NOMO-1 treated with DMSO at 0.1 percent for 48 hours (cell line): ENCODE data around the gene PPIL4.

Source experiments
- DNase-seq: peaks from one replicate; lab custom pipeline; 2025; ENCODE audit not compliant: unreplicated experiment; lab: John Stamatoyannopoulos, UW

Gene PPIL4

GRCh38 chr6:149484733-149485700 is 60.8 kb downstream of the PPIL4 start, which contains the start of gene ZC3H12D:
ZC3H12D (minus strand) TSS chr6:149485014; CDS start chr6:149474543, 10,471 bp downstream.
- peak; percentile 96 for DNase-seq

DNA sequence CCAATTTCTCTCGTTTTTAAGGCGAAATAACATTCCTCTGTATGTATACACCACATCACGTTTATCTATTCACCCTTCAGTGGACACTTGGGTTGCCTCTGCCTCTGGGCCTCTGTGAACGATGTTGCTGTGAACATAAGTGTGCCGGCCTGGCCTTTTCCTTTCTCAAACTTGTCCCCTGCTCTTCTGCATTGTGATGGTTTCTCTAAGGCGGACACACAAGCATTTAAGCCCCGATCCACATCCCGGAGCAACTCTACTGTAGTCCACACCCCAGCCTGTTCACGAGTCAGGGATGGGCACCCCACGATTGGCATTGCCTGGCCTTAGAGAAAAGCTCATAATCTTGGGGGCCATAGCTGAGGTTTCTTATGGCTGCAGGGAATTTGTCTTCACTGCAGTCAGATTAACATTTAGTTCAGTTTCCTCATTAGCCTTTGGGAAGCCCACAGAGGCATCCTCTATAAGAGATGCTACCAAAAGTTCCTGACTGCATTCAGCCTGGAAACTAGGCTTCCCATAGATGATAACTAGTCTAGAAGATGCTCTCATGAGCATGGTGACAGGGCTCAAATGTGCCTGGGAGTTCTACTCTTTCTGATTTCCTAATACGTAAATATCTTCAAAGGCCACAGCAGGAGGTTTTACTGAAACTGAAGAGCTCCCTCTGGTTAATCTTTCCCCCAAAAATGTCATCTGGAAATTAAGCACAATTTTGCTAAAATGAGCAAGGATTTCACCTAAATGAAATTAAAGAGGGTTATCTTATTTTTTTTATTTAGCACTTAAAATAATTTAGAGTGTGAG is 61.8 kb downstream of the PPIL4 start:
- no peak for DNase-seq

GRCh38 chr6:149483334-149483725 is 62.5 kb downstream of the PPIL4 start:
- DNase-seq: peak; percentile 85

GRCh38 chr6:149482545-149483333 is 63.1 kb downstream of the PPIL4 start:
- DNase-seq: peak; percentile 85

GRCh38 chr6:149480502-149481280 is 65.2 kb downstream of the PPIL4 start:
- DNase-seq: no peak

GRCh38 chr6:149478631-149479314 is 67.1 kb downstream of the PPIL4 start:
- no peak for DNase-seq

- DNase-seq: no peak
Observed at GRCh38 chr6:149477544-149477943, 68.3 kb downstream of the PPIL4 start.

DNA sequence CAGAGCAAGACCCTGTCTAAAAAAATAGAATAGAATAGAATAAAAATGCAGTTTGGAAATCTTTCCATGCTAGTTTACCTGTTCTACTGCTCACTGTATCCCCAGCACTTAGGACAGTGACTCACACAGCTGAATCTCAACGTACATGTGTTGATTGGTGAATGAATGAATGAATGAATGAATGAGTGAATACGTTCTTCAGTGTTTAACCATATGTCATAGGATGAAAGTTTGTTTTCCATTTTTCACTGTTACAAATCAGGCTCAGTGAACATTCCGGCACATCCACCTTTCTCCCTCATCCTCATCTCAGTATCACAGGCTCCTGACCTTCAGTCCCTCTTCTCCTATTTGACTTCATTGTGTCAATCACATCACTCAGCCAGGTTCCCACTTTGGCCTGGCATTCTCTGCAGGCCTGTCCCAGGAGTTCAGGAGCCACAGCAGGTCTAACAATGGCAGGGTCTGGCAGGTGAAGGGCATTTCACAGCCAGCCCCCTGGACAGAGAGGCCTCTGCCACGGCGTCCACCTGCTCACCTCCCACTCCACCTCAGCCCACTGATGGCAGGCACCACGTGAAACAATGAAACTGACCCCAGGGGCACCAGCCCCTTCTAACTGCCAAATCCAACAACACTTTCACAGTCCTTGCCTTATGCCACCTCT is 68.9 kb downstream of the PPIL4 start:
- no peak for DNase-seq

- no peak for DNase-seq
Observed at GRCh38 chr6:149474108-149474935, 71.5 kb downstream of the PPIL4 start.

GRCh38 chr6:149473080-149474052 is 72.5 kb downstream of the PPIL4 start:
- DNase-seq: no peak

DNA sequence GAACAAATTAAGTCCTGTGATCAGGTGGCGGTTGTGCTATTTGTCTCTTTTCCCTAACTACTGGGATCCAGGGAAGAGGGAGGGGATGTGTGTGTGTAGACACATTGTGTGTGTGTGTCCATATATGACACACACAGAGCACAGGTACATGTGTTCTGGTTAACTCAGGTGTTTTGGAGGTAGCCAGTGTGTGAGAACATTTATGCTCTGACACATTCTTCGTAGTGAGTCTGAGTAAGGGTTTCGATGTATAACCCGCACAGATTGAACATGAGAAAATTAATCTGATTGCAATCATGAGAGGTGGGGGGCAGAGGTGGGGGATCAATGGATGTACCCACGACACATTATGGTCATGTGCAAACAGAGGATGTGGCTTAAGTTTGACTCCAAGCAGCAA is 73.6 kb downstream of the PPIL4 start:
- no peak for DNase-seq

GRCh38 chr6:149471801-149472200 is 74.0 kb downstream of the PPIL4 start:
- no peak for DNase-seq

- no peak for DNase-seq
Observed at GRCh38 chr6:149470948-149471347, 74.9 kb downstream of the PPIL4 start.

GRCh38 chr6:149468179-149468578 is 77.7 kb downstream of the PPIL4 start:
- DNase-seq: no peak

DNA sequence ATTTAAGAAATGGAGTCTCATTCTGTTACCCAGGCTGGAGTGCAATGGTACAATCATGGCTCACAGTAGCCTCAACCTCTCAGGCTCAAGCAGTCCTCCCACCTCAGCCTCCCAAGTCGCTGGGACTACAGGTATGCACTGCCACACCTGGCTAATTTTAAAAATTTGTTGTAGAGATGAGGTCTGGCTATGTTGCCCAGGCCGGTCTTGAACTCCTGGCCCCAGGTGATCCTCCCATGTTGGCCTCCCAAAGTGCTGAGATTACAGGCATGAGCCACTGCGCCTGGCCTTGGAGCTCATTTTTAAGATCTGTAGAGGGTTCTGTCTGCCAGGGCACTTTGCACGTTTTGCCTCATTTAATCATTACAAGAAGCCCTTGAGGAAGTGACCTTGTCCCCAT is 78.6 kb downstream of the PPIL4 start:
- DNase-seq: no peak

DNA sequence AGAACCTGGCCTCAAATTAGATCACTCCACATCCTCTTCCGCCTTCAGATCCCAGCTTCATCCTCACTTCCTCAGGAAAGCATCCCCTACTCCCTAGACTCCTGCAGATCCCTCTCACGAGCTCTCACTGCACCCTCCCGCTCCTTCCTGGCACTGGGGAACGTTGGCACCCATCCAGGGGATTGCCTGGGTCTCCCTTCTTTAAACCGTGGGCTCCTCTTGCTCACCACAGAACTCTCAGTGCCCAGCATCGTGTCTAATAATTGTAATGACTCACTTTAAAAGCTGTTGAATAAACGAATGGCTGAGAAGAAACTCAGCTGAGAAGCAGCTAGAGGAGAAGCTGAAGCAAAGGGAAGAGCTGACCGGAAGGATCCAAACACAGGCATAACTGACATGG is 81.4 kb downstream of the PPIL4 start:
- DNase-seq: no peak

DNA sequence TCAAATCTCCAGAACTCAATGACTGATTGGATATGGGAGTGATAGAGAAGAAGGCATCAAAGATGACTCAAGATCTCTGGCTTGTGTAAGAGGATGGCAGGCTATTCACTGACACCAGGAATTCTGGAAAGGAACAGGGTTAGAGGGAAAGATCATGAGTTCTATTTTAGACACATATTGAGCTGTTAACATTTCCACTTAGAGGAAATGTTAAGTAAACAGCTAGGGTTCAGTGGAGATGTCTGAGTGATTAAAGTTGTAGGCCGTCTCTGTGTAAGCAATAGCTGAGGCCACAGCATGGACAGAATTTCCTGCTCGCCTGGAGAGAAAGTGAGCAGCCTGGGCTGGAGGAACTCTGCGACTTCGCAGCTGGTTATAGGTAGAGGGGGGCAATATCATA is 82.1 kb downstream of the PPIL4 start:
- DNase-seq: no peak
